Brain microvascular endothelial cell (primary cell): Measurements from ENCODE around the gene MKNK2.

Experiments used
- DNase-seq: peaks from one replicate; pipeline ENCODE4 v3.0.0-alpha.2; 2020
- H3K27ac ChIP-seq: fragments of 250-450 bp; sonication (Bioruptor Pico); 2 replicates; pipeline ENCODE4 v1.5.1; 2020; ENCODE audit warnings: mild to moderate bottlenecking, moderate library complexity
- H3K27me3 ChIP-seq: fragments of 250-450 bp; sonication (Bioruptor Pico); replicated peaks from 2 replicates; pipeline ENCODE4 v1.5.1; 2020; ENCODE audit warnings: mild to moderate bottlenecking
- H3K36me3 ChIP-seq: fragments of 250-450 bp; sonication (Bioruptor Pico); replicated peaks from 2 replicates; pipeline ENCODE4 v1.5.1; 2020; ENCODE audit warnings: mild to moderate bottlenecking
- H3K4me3 ChIP-seq: 2 replicates; pipeline ENCODE4 v1.5.1; 2011; ENCODE audit warnings: low read depth, mild to moderate bottlenecking, control low read depth, low read length, moderate library complexity
- in situ Hi-C: cut with HindIII; loops from 2 replicates; pipeline ENCODE4 v1.10.0; 2017; ENCODE audit warnings: low sequenced_read_pairs, low pct_ligation_motif_present
- TF ChIP-seq, protein P1 (sequence below): IDR thresholded peaks from 2 replicates; pipeline ENCODE4 v1.5.1; 2011; ENCODE audit warnings: low read depth, mild to moderate bottlenecking, moderate library complexity, low read length, control low read depth, inconsistent platforms; ENCODE audit errors: missing control alignments

The MKNK2 gene

DNA sequence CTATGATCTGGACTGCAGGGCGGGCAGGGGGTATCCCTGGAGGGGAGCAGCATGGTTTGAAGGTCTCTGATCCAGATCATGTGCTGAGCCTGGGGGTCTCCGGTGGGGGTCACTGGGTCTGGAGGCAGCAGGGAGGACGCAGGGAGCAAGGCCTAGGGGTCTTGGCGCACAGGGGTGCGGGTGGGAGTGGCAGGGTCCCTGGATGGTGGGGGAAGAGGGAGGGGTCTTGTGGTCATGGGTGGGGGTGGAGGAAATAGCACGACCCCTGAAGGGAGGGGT is 37.4 kb downstream of the MKNK2 start:
- no peak overlapping the region for H3K27ac ChIP-seq
- H3K4me3 ChIP-seq, result no peak overlapping the region
- H3K36me3 ChIP-seq, result no peaks in the 10 kb centered on the region
- no peak for DNase-seq
- TF ChIP-seq, protein P1, sequence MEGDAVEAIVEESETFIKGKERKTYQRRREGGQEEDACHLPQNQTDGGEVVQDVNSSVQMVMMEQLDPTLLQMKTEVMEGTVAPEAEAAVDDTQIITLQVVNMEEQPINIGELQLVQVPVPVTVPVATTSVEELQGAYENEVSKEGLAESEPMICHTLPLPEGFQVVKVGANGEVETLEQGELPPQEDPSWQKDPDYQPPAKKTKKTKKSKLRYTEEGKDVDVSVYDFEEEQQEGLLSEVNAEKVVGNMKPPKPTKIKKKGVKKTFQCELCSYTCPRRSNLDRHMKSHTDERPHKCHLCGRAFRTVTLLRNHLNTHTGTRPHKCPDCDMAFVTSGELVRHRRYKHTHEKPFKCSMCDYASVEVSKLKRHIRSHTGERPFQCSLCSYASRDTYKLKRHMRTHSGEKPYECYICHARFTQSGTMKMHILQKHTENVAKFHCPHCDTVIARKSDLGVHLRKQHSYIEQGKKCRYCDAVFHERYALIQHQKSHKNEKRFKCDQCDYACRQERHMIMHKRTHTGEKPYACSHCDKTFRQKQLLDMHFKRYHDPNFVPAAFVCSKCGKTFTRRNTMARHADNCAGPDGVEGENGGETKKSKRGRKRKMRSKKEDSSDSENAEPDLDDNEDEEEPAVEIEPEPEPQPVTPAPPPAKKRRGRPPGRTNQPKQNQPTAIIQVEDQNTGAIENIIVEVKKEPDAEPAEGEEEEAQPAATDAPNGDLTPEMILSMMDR, result no peak
- H3K27me3 ChIP-seq, result no peaks in the 10 kb centered on the region
- in situ Hi-C loops, result no loop called here

DNA sequence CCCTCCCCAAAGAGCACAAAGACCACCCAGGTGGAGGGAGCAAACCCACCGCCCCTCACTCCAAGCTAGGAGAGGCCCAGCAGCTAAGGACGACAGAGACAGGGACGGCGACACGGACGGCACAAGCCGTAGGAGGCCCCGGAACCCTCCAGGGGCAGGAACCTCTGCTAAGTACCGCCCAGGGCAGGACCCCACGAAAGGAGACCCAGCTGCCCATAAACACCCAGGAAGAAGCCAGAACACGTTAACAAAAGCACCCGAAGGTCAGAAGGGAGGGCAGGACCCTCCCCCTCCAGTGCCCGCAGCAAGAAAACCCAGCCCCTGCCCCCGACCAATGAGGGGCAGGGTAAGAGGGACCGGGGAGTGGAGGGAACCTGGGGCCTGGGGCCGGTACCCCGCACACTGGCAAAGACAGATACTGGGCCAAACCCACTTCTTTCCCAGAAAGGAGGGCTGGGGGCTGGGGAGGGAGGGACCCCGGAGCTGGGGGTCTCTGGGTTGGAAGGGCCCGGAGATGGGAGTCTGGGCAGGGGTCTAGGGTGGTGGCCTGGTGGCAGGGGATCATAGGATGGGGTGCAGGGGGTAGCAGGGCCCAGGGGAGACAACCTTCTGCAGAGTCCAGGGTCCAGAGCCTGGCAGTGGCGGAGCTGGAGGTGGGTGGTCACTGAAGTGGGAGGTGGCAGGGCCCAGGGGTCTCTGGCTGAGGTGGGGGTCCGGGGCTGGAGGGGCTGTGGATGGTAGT is 37.9 kb downstream of the MKNK2 start:
- in situ Hi-C loops, result no loop called here
- Histone ChIP-seq H3K27me3 (no peaks in the 10 kb centered on the region), H3K36me3 (no peaks in the 10 kb centered on the region), H3K4me3 (no peak overlapping the region), H3K27ac (no peak overlapping the region)
- TF ChIP-seq, protein P1, result no peak
- DNase-seq, result no peak

DNA sequence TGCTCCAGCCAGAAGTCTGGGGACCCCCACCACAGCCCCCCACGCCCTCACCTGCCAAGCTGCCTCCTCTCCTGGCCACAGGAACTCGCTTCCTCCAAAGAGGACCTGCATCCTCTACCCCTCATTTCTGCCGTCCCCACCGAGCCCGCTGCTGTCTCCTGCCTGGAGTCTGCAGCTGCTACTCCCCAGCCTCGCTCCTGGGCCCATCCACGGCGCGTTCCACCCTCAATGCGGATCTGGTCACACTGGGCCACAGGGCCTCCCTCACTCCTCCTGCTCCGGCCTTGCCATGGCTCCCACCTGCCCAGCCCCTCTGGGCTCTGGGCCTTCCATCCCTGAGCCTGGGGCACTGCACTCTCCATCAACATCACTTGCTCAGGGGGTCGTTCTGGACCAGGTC is 39.9 kb downstream of the MKNK2 start:
- no peak overlapping the region for H3K27ac ChIP-seq
- no peak for DNase-seq
- H3K36me3 ChIP-seq, result no peaks in the 10 kb centered on the region
- in situ Hi-C loops, result no loop called here
- TF ChIP-seq, protein P1, result no peak
- no peak overlapping the region for H3K4me3 ChIP-seq
- H3K27me3 ChIP-seq, result no peaks in the 10 kb centered on the region

DNA sequence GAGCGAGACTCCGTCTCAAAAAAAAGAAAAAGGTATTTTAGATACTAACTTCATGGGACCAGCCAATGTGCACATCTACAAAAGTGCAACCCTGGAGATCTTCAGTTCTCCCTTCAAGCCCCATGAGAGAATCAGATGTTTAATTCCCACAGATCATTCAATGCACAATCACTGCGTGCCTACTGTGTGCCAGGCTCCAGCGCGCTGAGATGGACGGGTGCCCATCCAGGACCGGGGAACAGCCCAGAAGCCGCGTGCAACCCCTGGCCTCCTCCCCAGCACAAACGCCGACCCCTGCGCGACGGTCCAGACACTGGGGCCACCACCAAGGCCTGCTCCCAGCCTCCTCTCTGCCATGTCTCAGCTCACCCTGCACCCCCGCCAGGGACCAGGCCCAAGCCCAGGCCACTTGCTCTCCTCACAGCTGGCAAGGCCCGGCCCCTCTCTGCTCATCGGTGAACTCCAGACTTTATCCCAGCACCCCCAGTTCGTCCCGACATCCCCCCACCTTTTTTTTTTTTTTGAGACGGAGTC is 40.8 kb downstream of the MKNK2 start:
- in situ Hi-C loops, result no loop called here
- H3K4me3 ChIP-seq, result no peak overlapping the region
- H3K27me3 ChIP-seq, result no peaks in the 10 kb centered on the region
- H3K27ac ChIP-seq, result no peak overlapping the region
- H3K36me3 ChIP-seq, result no peaks in the 10 kb centered on the region
- no peak for DNase-seq
- TF ChIP-seq, protein P1, result no peak

DNA sequence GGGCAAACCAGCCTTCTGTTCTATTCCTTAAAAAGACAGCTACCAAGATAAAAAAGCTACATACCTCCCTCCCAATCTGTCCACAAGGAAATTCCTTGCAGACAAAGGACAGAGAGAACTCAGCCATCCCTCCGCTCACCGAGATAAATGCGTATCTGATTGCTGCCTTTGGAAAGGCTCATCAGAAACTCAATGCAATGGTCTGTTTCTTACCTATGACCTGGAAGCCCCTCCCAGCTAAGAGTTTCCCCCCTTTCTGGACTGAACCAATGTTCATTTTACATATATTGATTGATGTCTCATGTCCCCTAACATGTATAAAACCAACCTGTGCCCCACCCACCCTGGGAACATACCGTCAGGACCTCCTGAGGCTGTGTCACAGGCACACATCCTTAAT is 47.2 kb downstream of the MKNK2 start:
- Histone ChIP-seq H3K27me3 (no peaks in the 10 kb centered on the region), H3K27ac (no peak overlapping the region), H3K4me3 (no peak overlapping the region), H3K36me3 (peaks cover 10% of the 10 kb centered on the region)
- no peak for DNase-seq
- in situ Hi-C loops, result no loop called here
- TF ChIP-seq, protein P1, result no peak
